ENCODE measurements around the gene PPP1R15B.

The PPP1R15B gene

GRCh38 chr1:204449678-204450280 lies 38.2 kb upstream of the PPP1R15B start:
- DNase-seq (ENCODE audit: low read depth in 2 of 2): no peak
- no peak overlapping the region for H3K4me3 ChIP-seq (replicated peaks in 1 of 2; ENCODE audit: low read depth in 2 of 2, low read length in 2 of 2)
- no peak for TF ChIP-seq CTCF (IDR thresholded peaks at IDR 0.05; ENCODE audit: low read depth, low read length)

GRCh38 chr1:204448991-204449677 lies 37.5 kb upstream of the PPP1R15B start:
- no peak overlapping the region for H3K4me3 ChIP-seq (replicated peaks in 1 of 2; ENCODE audit: low read depth in 2 of 2, low read length in 2 of 2)
- TF ChIP-seq CTCF (IDR thresholded peaks at IDR 0.05; ENCODE audit: low read depth, low read length): no peak
- no peak for DNase-seq (ENCODE audit: low read depth in 2 of 2)

- DNase-seq (ENCODE audit: low read depth in 2 of 2): peak in 1 of 2 donors; percentile 15
- TF ChIP-seq CTCF (IDR thresholded peaks at IDR 0.05; ENCODE audit: low read depth, low read length): no peak
- no peak overlapping the region for H3K4me3 ChIP-seq (replicated peaks in 1 of 2; ENCODE audit: low read depth in 2 of 2, low read length in 2 of 2)
Measured at GRCh38 chr1:204448344-204448964, 36.8 kb upstream of the PPP1R15B start.

- no peak for TF ChIP-seq CTCF (IDR thresholded peaks at IDR 0.05; ENCODE audit: low read depth, low read length)
- H3K4me3 ChIP-seq (replicated peaks in 1 of 2; ENCODE audit: low read depth in 2 of 2, low read length in 2 of 2): no peak overlapping the region
- no peak for DNase-seq (ENCODE audit: low read depth in 2 of 2)
Measured at GRCh38 chr1:204447736-204448135, 36.1 kb upstream of the PPP1R15B start.

- no peak for DNase-seq (ENCODE audit: low read depth in 2 of 2)
- no peak for TF ChIP-seq CTCF (IDR thresholded peaks at IDR 0.05; ENCODE audit: low read depth, low read length)
- H3K4me3 ChIP-seq (replicated peaks in 1 of 2; ENCODE audit: low read depth in 2 of 2, low read length in 2 of 2): no peak overlapping the region
Measured at GRCh38 chr1:204447190-204447589, 35.6 kb upstream of the PPP1R15B start.

- peak; percentile 58 to 78 for DNase-seq (ENCODE audit: low read depth in 2 of 2)
- no peak overlapping the region for H3K4me3 ChIP-seq (replicated peaks in 1 of 2; ENCODE audit: low read depth in 2 of 2, low read length in 2 of 2)
- peak; percentile 77 for TF ChIP-seq CTCF (IDR thresholded peaks at IDR 0.05; ENCODE audit: low read depth, low read length)
Measured at GRCh38 chr1:204446413-204447111, 34.9 kb upstream of the PPP1R15B start.
